Liver (tissue), 3 donors: Measurements from ENCODE around the gene GALNTL6.

ENCODE experiments used
- ATF3 ChIP-seq: IDR thresholded peaks from 2 replicates; pipeline ENCODE4 v1.6.1; 2016; ENCODE audit warnings: antibody characterized with exemption
- CTCF ChIP-seq: fragments of 150-350 bp; IDR thresholded peaks from 2 replicates; pipeline ENCODE4 v1.5.1; 2017; ENCODE audit warnings: improper control_type of control experiment, low read depth, low read length; ENCODE audit not compliant: missing input control
- FOXA2 ChIP-seq: IDR thresholded peaks from 2 replicates; pipeline ENCODE4 v1.6.1; 2016; ENCODE audit warnings: antibody characterized with exemption
- HNF4A ChIP-seq, 2 donors: conservative IDR thresholded peaks; 2 replicates each; pipeline ENCODE4 v1.6.1; 2016; ENCODE audit warnings: antibody characterized with exemption in 2 of 2, mild to moderate bottlenecking in 2 of 2
- HNF4G ChIP-seq: IDR thresholded peaks from 2 replicates; pipeline ENCODE4 v1.6.1; 2016; ENCODE audit warnings: antibody characterized with exemption
- JUND ChIP-seq, 2 donors: IDR thresholded peaks; 2 replicates each; pipeline ENCODE4 v1.6.1; 2016; ENCODE audit warnings: antibody characterized with exemption in 2 of 2
- REST ChIP-seq: IDR thresholded peaks from 2 replicates; pipeline ENCODE4 v1.6.1; 2016; ENCODE audit warnings: antibody characterized with exemption, mild to moderate bottlenecking
- RXRA ChIP-seq, 2 donors: IDR thresholded peaks; 2 replicates each; pipeline ENCODE4 v1.6.1; 2017 to 2018; ENCODE audit warnings: antibody characterized with exemption in 2 of 2, mild to moderate bottlenecking in 1 of 2
- TAF1 ChIP-seq: conservative IDR thresholded peaks from 2 replicates; pipeline ENCODE4 v1.6.1; 2016; ENCODE audit warnings: antibody characterized with exemption, mild to moderate bottlenecking
- donor health status: healthy.
- donor health status: healthy.

GRCh38 chr4:172270397-172270796, 457.2 kb downstream of the GALNTL6 start:
- TF ChIP-seq HNF4A (conservative IDR thresholded peaks at IDR 0.05): no peak
- no peak for TF ChIP-seq REST
- no peak for TF ChIP-seq CTCF
- TF ChIP-seq HNF4G: no peak
- no peak for TF ChIP-seq JUND (IDR thresholded peaks at IDR 0.05)
- no peak for TF ChIP-seq ATF3
- TF ChIP-seq TAF1: no peak
- no peak for TF ChIP-seq FOXA2
- no peak for TF ChIP-seq RXRA (IDR thresholded peaks at IDR 0.05)
